Endometrial microvascular endothelial cells (primary cell): ENCODE results near the gene UBXN11. TPM values are rescaled to one million over a fixed set of nuclear protein-coding genes. Genes with fewer than 3 reads are reported as not detected.

Experiments
- in situ Hi-C: cut with HindIII; loops from 2 replicates; pipeline ENCODE4 v1.10.0; 2017; ENCODE audit warnings: low sequenced_read_pairs, low pct_unique_long_range_greater_than_20kb; ENCODE audit errors: inconsistent ontology term
- total RNA-seq: library from RNA; depleted of rRNA; stranded (reverse); fragments of >200 nt; gene quantifications from one replicate; pipeline ENCODE4 v1.2.3, GENCODE V29; 2015; ENCODE audit errors: inconsistent ontology term

UBXN11 gene
- total RNA-seq, 1 donor from 2014 or later = 2.6 TPM

- in situ Hi-C loops = no loop called here
Observed at GRCh38 chr1:26234644-26235370, 71.6 kb downstream of the UBXN11 start.

- in situ Hi-C loops = no loop called here
Observed at GRCh38 chr1:26233903-26234643, 72.4 kb downstream of the UBXN11 start, which contains the start of gene CEP85. TSS of gene CEP85 (plus strand) at chr1:26234200. CDS start at chr1:26239784, 5,584 bp downstream.

Other genes starting within 250 kb of the UBXN11 start
- gene TRIM63, start 239.0 kb downstream of the UBXN11 start, total RNA-seq = not detected
- gene PDIK1L, start 194.8 kb downstream of the UBXN11 start, total RNA-seq = 4.1 TPM
- gene FAM110D, start 147.6 kb downstream of the UBXN11 start, total RNA-seq = 1.1 TPM
- not detected for gene C1orf232, start 137.7 kb downstream of the UBXN11 start, total RNA-seq
- 49.0 TPM for gene ZNF593, start 136.7 kb downstream of the UBXN11 start, total RNA-seq
- not detected for gene ZNF593OS, start 134.8 kb downstream of the UBXN11 start, total RNA-seq
- not detected for gene CNKSR1, start 129.1 kb downstream of the UBXN11 start, total RNA-seq
- gene CATSPER4, start 116.0 kb downstream of the UBXN11 start, total RNA-seq = not detected
- 11.7 TPM for gene CEP85, start 72.4 kb downstream of the UBXN11 start, total RNA-seq
- 165 TPM for gene SH3BGRL3, start 26.6 kb downstream of the UBXN11 start, total RNA-seq
- not detected for gene CD52, start 11.3 kb upstream of the UBXN11 start, total RNA-seq
- not detected for gene CRYBG2, start 47.5 kb upstream of the UBXN11 start, total RNA-seq
- not detected for gene ZNF683, start 66.1 kb upstream of the UBXN11 start, total RNA-seq
- not detected for gene LIN28A, start 104.2 kb upstream of the UBXN11 start, total RNA-seq
- 65.2 TPM for gene DHDDS, start 125.7 kb upstream of the UBXN11 start, total RNA-seq
- gene HMGN2, start 165.8 kb upstream of the UBXN11 start, total RNA-seq = 460 TPM
- 31.8 TPM for gene RPS6KA1, start 223.1 kb upstream of the UBXN11 start, total RNA-seq